IMR-90 (cell line): ENCODE data around the gene FBN3.

Experiments
- BHLHE40 ChIP-seq: fragments of 150-350 bp; IDR thresholded peaks from 2 replicates; pipeline ENCODE4 v1.6.1; 2016; ENCODE audit warnings: mild to moderate bottlenecking, low read depth, low read length
- CHD1 ChIP-seq: IDR thresholded peaks from 2 replicates; pipeline ENCODE4 v1.6.1; 2012; ENCODE audit warnings: low read depth, low read length, improper control_type of control experiment
- ELK1 ChIP-seq: fragments of 150-350 bp; IDR thresholded peaks from 2 replicates; pipeline ENCODE4 v1.6.1; 2016; ENCODE audit warnings: low read depth, mild to moderate bottlenecking, low read length, moderate library complexity, borderline replicate concordance
- FOS ChIP-seq: fragments of 150-350 bp; IDR thresholded peaks from 2 replicates; pipeline ENCODE4 v1.6.1; 2016; ENCODE audit warnings: low read depth, low read length
- MXI1 ChIP-seq: IDR thresholded peaks from 2 replicates; pipeline ENCODE4 v1.6.1; 2012; ENCODE audit warnings: low read depth, mild to moderate bottlenecking, low read length, moderate library complexity, borderline replicate concordance
- POLR2A ChIP-seq: IDR thresholded peaks from 2 replicates; pipeline ENCODE4 v1.6.1; 2012; ENCODE audit warnings: mild to moderate bottlenecking, low read depth, low read length
- RAD21 ChIP-seq: IDR thresholded peaks from 2 replicates; pipeline ENCODE4 v1.6.1; 2012; ENCODE audit warnings: low read length, improper control_type of control experiment
- RCOR1 ChIP-seq: IDR thresholded peaks from 2 replicates; pipeline ENCODE4 v1.6.1; 2012; ENCODE audit warnings: mild to moderate bottlenecking, low read length, improper control_type of control experiment; ENCODE audit not compliant: insufficient replicate concordance
- RFX5 ChIP-seq: IDR thresholded peaks from 2 replicates; pipeline ENCODE4 v1.8.0; 2012; ENCODE audit warnings: low read depth, mild to moderate bottlenecking, low read length, moderate library complexity
- SMC3 ChIP-seq: fragments of 150-350 bp; IDR thresholded peaks from 2 replicates; pipeline ENCODE4 v1.6.1; 2016; ENCODE audit warnings: low read depth, mild to moderate bottlenecking, antibody characterized with exemption, low read length, moderate library complexity
- USF2 ChIP-seq: fragments of 150-350 bp; IDR thresholded peaks from 2 replicates; pipeline ENCODE4 v1.6.1; 2017; ENCODE audit warnings: mild to moderate bottlenecking, antibody characterized with exemption, low read length, low read depth
- TF ChIP-seq, protein P1 (sequence below): conservative IDR thresholded peaks from 2 replicates; pipeline ENCODE4 v1.5.1; 2012; ENCODE audit warnings: mild to moderate bottlenecking, low read depth, low read length, improper control_type of control experiment

DNA sequence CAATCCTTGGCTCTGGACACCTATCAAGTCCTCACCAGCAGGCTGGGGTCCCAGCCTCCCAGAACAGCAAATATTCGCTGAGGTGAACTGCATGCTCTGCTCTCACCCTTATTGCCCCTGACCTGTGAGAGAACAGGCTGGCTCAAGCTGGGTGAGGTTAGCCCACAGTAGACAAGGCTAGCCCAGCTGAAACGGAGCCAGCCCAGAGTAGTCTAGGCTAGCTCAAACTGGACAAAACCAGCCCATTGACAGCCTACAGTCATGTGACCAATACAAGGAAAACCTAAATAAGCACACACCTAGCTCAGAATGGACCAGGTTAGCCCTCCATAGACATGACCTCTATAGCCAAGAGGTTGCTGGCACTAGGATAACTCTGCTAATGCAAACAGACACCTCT, 58.4 kb downstream of the FBN3 start:
- TF ChIP-seq, protein P1, sequence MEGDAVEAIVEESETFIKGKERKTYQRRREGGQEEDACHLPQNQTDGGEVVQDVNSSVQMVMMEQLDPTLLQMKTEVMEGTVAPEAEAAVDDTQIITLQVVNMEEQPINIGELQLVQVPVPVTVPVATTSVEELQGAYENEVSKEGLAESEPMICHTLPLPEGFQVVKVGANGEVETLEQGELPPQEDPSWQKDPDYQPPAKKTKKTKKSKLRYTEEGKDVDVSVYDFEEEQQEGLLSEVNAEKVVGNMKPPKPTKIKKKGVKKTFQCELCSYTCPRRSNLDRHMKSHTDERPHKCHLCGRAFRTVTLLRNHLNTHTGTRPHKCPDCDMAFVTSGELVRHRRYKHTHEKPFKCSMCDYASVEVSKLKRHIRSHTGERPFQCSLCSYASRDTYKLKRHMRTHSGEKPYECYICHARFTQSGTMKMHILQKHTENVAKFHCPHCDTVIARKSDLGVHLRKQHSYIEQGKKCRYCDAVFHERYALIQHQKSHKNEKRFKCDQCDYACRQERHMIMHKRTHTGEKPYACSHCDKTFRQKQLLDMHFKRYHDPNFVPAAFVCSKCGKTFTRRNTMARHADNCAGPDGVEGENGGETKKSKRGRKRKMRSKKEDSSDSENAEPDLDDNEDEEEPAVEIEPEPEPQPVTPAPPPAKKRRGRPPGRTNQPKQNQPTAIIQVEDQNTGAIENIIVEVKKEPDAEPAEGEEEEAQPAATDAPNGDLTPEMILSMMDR: no peak
- no peak for TF ChIP-seq POLR2A
- no peak for TF ChIP-seq SMC3
- no peak for TF ChIP-seq CHD1
- no peak for TF ChIP-seq ELK1
- TF ChIP-seq USF2: no peak
- no peak for TF ChIP-seq BHLHE40
- TF ChIP-seq MXI1: no peak
- TF ChIP-seq RFX5: no peak
- no peak for TF ChIP-seq FOS
- no peak for TF ChIP-seq RAD21
- TF ChIP-seq RCOR1: no peak
